ENCODE results near the gene CAMTA1.

GRCh38 chr1:7659514-7659913, 874.3 kb downstream of the CAMTA1 start:
- TF ChIP-seq, protein P1, sequence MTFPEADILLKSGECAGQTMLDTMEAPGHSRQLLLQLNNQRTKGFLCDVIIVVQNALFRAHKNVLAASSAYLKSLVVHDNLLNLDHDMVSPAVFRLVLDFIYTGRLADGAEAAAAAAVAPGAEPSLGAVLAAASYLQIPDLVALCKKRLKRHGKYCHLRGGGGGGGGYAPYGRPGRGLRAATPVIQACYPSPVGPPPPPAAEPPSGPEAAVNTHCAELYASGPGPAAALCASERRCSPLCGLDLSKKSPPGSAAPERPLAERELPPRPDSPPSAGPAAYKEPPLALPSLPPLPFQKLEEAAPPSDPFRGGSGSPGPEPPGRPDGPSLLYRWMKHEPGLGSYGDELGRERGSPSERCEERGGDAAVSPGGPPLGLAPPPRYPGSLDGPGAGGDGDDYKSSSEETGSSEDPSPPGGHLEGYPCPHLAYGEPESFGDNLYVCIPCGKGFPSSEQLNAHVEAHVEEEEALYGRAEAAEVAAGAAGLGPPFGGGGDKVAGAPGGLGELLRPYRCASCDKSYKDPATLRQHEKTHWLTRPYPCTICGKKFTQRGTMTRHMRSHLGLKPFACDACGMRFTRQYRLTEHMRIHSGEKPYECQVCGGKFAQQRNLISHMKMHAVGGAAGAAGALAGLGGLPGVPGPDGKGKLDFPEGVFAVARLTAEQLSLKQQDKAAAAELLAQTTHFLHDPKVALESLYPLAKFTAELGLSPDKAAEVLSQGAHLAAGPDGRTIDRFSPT (tag by site-specific recombination; IDR thresholded peaks at IDR 0.05), result no peak
- TF ChIP-seq ZNF274 (IDR thresholded peaks at IDR 0.05; ENCODE audit: low read length), result no peak
- TF ChIP-seq ZNF274 (tag by site-specific recombination; IDR thresholded peaks at IDR 0.05; ENCODE audit: borderline replicate concordance), result no peak

All from HEK293 (cell line).